Naive thymus-derived CD4-positive, alpha-beta T cell (primary cell): Measurements from ENCODE around the gene EBF3. TPM values are rescaled to one million over a fixed set of nuclear protein-coding genes. Genes with fewer than 3 reads are reported as not detected.

Source experiments
- ATAC-seq: fragments of 150-1000 bp; cut with Tn5 transposase; 2 replicates; pipeline ENCODE4 v1.10.0; 2021; ENCODE audit warnings: mild to moderate bottlenecking, moderate library complexity
- CTCF ChIA-PET: fragments of 350-600 bp; sonication (Branson Sonifier 250); formaldehyde crosslinking; loops from one replicate; lab custom pipeline; 2021; ENCODE audit warnings: antibody characterized with exemption; lab: Charles Lee
- POLR2A ChIA-PET: fragments of 350-600 bp; sonication (Branson Sonifier 250); formaldehyde crosslinking; loops from one replicate; lab custom pipeline; 2021; ENCODE audit warnings: antibody characterized with exemption, inconsistent platforms; lab: Charles Lee
- DNase-seq, 9 donors: peaks; one replicate each; pipeline versions ENCODE4 v3.0.0 to v3.0.0-alpha.2; 2020 to 2022; ENCODE audit warnings: mixed read lengths in 1 of 9
- H3K27ac ChIP-seq: one replicate; pipeline ENCODE4 v1.7.0; 2013; ENCODE audit warnings: mild to moderate bottlenecking, low read depth, low read length, moderate library complexity
- H3K27me3 ChIP-seq, 2 donors: one replicate each; pipeline ENCODE4 v1.7.0; 2013; ENCODE audit warnings: low read length in 2 of 2, mild to moderate bottlenecking in 2 of 2, moderate library complexity in 2 of 2; ENCODE audit not compliant: control insufficient read depth in 2 of 2, insufficient read depth in 2 of 2
- H3K36me3 ChIP-seq, 3 experiments: 1 replicate in 2 of 3; 2 replicates in 1 of 3; pipeline ENCODE4 v1.7.0; 2013; ENCODE audit warnings: low read length in 3 of 3, mild to moderate bottlenecking in 3 of 3, moderate library complexity in 1 of 3; ENCODE audit not compliant: insufficient read depth in 3 of 3, control insufficient read depth in 2 of 3
- H3K4me1 ChIP-seq, 2 donors: one replicate each; pipeline ENCODE4 v1.7.0; 2013; ENCODE audit warnings: low read length in 2 of 2, mild to moderate bottlenecking in 2 of 2, moderate library complexity in 1 of 2; ENCODE audit not compliant: control insufficient read depth in 2 of 2, insufficient read depth in 2 of 2
- H3K4me3 ChIP-seq: 2 replicates; pipeline ENCODE4 v1.7.0; 2013; ENCODE audit warnings: mild to moderate bottlenecking, low read length
- H3K9me3 ChIP-seq, 3 experiments: 1 replicate in 2 of 3; 2 replicates in 1 of 3; pipeline ENCODE4 v1.7.0; 2013; ENCODE audit warnings: low read length in 3 of 3; ENCODE audit not compliant: control insufficient read depth in 2 of 3
- H3K27ac Mint-ChIP-seq, 9 donors: one replicate each; pipeline ENCODE4 v1.8.0; 2020 to 2022; ENCODE audit warnings: mixed read lengths in 9 of 9, mild to moderate bottlenecking in 8 of 9, moderate library complexity in 5 of 9, inconsistent platforms in 2 of 9
- H3K27me3 Mint-ChIP-seq, 5 donors: one replicate each; pipeline ENCODE4 v1.8.0; 2021 to 2022; ENCODE audit warnings: mixed read lengths in 5 of 5, mild to moderate bottlenecking in 1 of 5
- H3K36me3 Mint-ChIP-seq, 5 donors: one replicate each; pipeline ENCODE4 v1.8.0; 2020 to 2022; ENCODE audit warnings: mixed read lengths in 5 of 5, mild to moderate bottlenecking in 3 of 5, inconsistent platforms in 1 of 5
- H3K4me1 Mint-ChIP-seq, 7 donors: one replicate each; pipeline ENCODE4 v1.8.0; 2020 to 2022; ENCODE audit warnings: mixed read lengths in 7 of 7, mild to moderate bottlenecking in 3 of 7, inconsistent platforms in 1 of 7
- H3K4me3 Mint-ChIP-seq, 10 donors: one replicate each; pipeline ENCODE4 v1.8.0; 2020 to 2022; ENCODE audit warnings: mild to moderate bottlenecking in 10 of 10, mixed read lengths in 10 of 10, moderate library complexity in 6 of 10, inconsistent platforms in 2 of 10
- H3K9me3 Mint-ChIP-seq, 11 donors: one replicate each; pipeline ENCODE4 v1.8.0; 2020 to 2022; ENCODE audit warnings: mixed read lengths in 11 of 11, mild to moderate bottlenecking in 4 of 11, inconsistent platforms in 1 of 11, moderate library complexity in 1 of 11
- intact Hi-C, 2 donors: fragments of 100-400 bp; cut with micrococcal nuclease; formaldehyde crosslinking; loops; one replicate each; pipeline ENCODE4 v1.15.1; 2023
- polyA plus RNA-seq, 2 donors: library from polyadenylated mRNA; unstranded; fragments of 300-500 nt; fragmentation: Illumina TruSeq; gene quantifications; one replicate each; pipeline ENCODE4 v1.2.3, GENCODE V29; 2021
- total RNA-seq, 6 experiments: library from RNA in 5 of 6; stranded (reverse) in 5 of 6; gene quantifications; 1 replicate in 5 of 6; 2 replicates in 1 of 6; pipeline ENCODE4 v1.2.3 and lab custom pipeline; 2021 to 2026

The EBF3 gene
- total and polyA plus RNA-seq, 7 experiments from 2014 or later = not detected

GRCh38 chr10:129951101-129951969, 12.7 kb downstream of the EBF3 start:
- DNase-seq = no peak
- ATAC-seq = no peak

GRCh38 chr10:129950676-129951075, 13.4 kb downstream of the EBF3 start:
- CTCF ChIA-PET = no interaction called here

More at GRCh38 chr10:129951101-129951969, 12.7 kb downstream of the EBF3 start:
- H3K9me3 ChIP-seq = no peaks in the 10 kb centered on the region
- Mint-ChIP-seq H3K9me3 (peaks cover 0 to 3% (median 0%) of the 10 kb centered on the region in 11 donors), H3K27ac (no peak overlapping the region), H3K4me1 (peaks cover 0 to 1% (median 0%) of the 10 kb centered on the region in 7 donors), H3K27me3 (peaks cover 33 to 75% (median 46%) of the 10 kb centered on the region in 5 donors), H3K4me3 (no peak overlapping the region), H3K36me3 (no peaks in the 10 kb centered on the region)
- H3K36me3 ChIP-seq = no peaks in the 10 kb centered on the region
- H3K27ac ChIP-seq = no peak overlapping the region
- no peaks in the 10 kb centered on the region for H3K4me1 ChIP-seq
- H3K4me3 ChIP-seq = no peak overlapping the region
- ChIA-PET POLR2A (no interaction called here), CTCF (no interaction called here)
- H3K27me3 ChIP-seq = peaks cover 0 to 2% of the 10 kb centered on the region in 2 donors
- intact Hi-C loops = no loop called here

GRCh38 chr10:129949891-129950291, 14.2 kb downstream of the EBF3 start:
- ChIA-PET POLR2A (no interaction called here), CTCF (no interaction called here)
- no peak overlapping the region for H3K27ac Mint-ChIP-seq
- H3K4me3 Mint-ChIP-seq = no peak overlapping the region
- Histone ChIP-seq H3K4me3 (no peak overlapping the region), H3K27ac (no peak overlapping the region), H3K36me3 (no peaks in the 10 kb centered on the region), H3K9me3 (no peaks in the 10 kb centered on the region), H3K27me3 (no peaks in the 10 kb centered on the region), H3K4me1 (no peaks in the 10 kb centered on the region)
- no peak for DNase-seq
- peaks cover 0 to under 1% (median 0%) of the 10 kb centered on the region in 7 donors for H3K4me1 Mint-ChIP-seq
- H3K36me3 Mint-ChIP-seq = no peaks in the 10 kb centered on the region
- intact Hi-C loops = no loop called here
- ATAC-seq = no peak
- H3K9me3 Mint-ChIP-seq = peaks cover 0 to 1% (median 0%) of the 10 kb centered on the region in 11 donors
- peaks cover 19 to 65% (median 43%) of the 10 kb centered on the region in 5 donors for H3K27me3 Mint-ChIP-seq

More at GRCh38 chr10:129950676-129951075, 13.4 kb downstream of the EBF3 start:
- POLR2A ChIA-PET = interaction anchor here (0.6 kb wide), 1 partner anchor 30 kb away, joined by 3 read pairs; no protein-coding TSS in a partner anchor
- Histone ChIP-seq H3K36me3 (no peaks in the 10 kb centered on the region), H3K27ac (no peak overlapping the region), H3K4me1 (no peaks in the 10 kb centered on the region), H3K27me3 (no peaks in the 10 kb centered on the region), H3K4me3 (no peak overlapping the region), H3K9me3 (no peaks in the 10 kb centered on the region)
- no peak for DNase-seq
- no peak for ATAC-seq
- peaks cover 0 to 1% (median 0%) of the 10 kb centered on the region in 11 donors for H3K9me3 Mint-ChIP-seq
- no peaks in the 10 kb centered on the region for H3K36me3 Mint-ChIP-seq
- intact Hi-C loops = no loop called here
- no peak overlapping the region for H3K27ac Mint-ChIP-seq
- peaks cover 0 to 1% (median 0%) of the 10 kb centered on the region in 7 donors for H3K4me1 Mint-ChIP-seq
- H3K4me3 Mint-ChIP-seq = no peak overlapping the region
- peaks cover 27 to 73% (median 46%) of the 10 kb centered on the region in 5 donors for H3K27me3 Mint-ChIP-seq

GRCh38 chr10:129949411-129949810, 14.7 kb downstream of the EBF3 start:
- intact Hi-C loops = no loop called here
- H3K36me3 ChIP-seq = no peaks in the 10 kb centered on the region
- POLR2A ChIA-PET = no interaction called here
- H3K4me3 Mint-ChIP-seq = no peak overlapping the region
- CTCF ChIA-PET = no interaction called here
- ATAC-seq (no peak), DNase-seq (no peak)
- peaks cover 0 to 1% (median 0%) of the 10 kb centered on the region in 11 donors for H3K9me3 Mint-ChIP-seq
- H3K27ac Mint-ChIP-seq = no peak overlapping the region
- no peak overlapping the region for H3K4me3 ChIP-seq
- H3K4me1 Mint-ChIP-seq = no peaks in the 10 kb centered on the region
- no peaks in the 10 kb centered on the region for H3K27me3 ChIP-seq
- no peaks in the 10 kb centered on the region for H3K9me3 ChIP-seq
- no peaks in the 10 kb centered on the region for H3K36me3 Mint-ChIP-seq
- peaks cover 15 to 60% (median 38%) of the 10 kb centered on the region in 5 donors for H3K27me3 Mint-ChIP-seq
- H3K4me1 ChIP-seq = no peaks in the 10 kb centered on the region
- H3K27ac ChIP-seq = no peak overlapping the region

- ATAC-seq (no peak), DNase-seq (no peak)
- CTCF ChIA-PET = no interaction called here
- H3K27me3 ChIP-seq = no peaks in the 10 kb centered on the region
- Mint-ChIP-seq H3K36me3 (no peaks in the 10 kb centered on the region), H3K27ac (no peak overlapping the region), H3K4me1 (no peaks in the 10 kb centered on the region), H3K4me3 (no peak overlapping the region), H3K27me3 (peaks cover 11 to 50% (median 23%) of the 10 kb centered on the region in 5 donors), H3K9me3 (no peaks in the 10 kb centered on the region)
- no peak overlapping the region for H3K27ac ChIP-seq
- H3K4me1 ChIP-seq = no peaks in the 10 kb centered on the region
- H3K4me3 ChIP-seq = no peak overlapping the region
- no peaks in the 10 kb centered on the region for H3K36me3 ChIP-seq
- intact Hi-C loops = no loop called here
- POLR2A ChIA-PET = no interaction called here
- no peaks in the 10 kb centered on the region for H3K9me3 ChIP-seq
Observed at GRCh38 chr10:129946859-129947258, 17.2 kb downstream of the EBF3 start.

- intact Hi-C loops = no loop called here
- Histone ChIP-seq H3K4me1 (no peaks in the 10 kb centered on the region), H3K9me3 (no peaks in the 10 kb centered on the region), H3K27ac (no peak overlapping the region), H3K4me3 (no peak overlapping the region), H3K36me3 (no peaks in the 10 kb centered on the region), H3K27me3 (no peaks in the 10 kb centered on the region)
- H3K27me3 Mint-ChIP-seq = peaks cover 11 to 47% (median 20%) of the 10 kb centered on the region in 5 donors
- H3K4me1 Mint-ChIP-seq = no peaks in the 10 kb centered on the region
- H3K4me3 Mint-ChIP-seq = no peak overlapping the region
- DNase-seq = no peak
- H3K9me3 Mint-ChIP-seq = no peaks in the 10 kb centered on the region
- H3K27ac Mint-ChIP-seq = no peak overlapping the region
- no peaks in the 10 kb centered on the region for H3K36me3 Mint-ChIP-seq
- ATAC-seq = no peak
- POLR2A ChIA-PET = no interaction called here
- CTCF ChIA-PET = no interaction called here
Observed at GRCh38 chr10:129945941-129946760, 17.9 kb downstream of the EBF3 start.
